RKO (cell line): Measurements from ENCODE around the gene KIRREL3.

Source experiments
- DNase-seq: peaks from one replicate; pipeline ENCODE4 v3.0.0-alpha.2; 2016; ENCODE audit warnings: low spot score

KIRREL3 gene

GRCh38 chr11:126997196-126997595 lies 3.4 kb downstream of the KIRREL3 start:
- DNase-seq = no peak

- no peak for DNase-seq
Observed at GRCh38 chr11:126996036-126996804, 4.3 kb downstream of the KIRREL3 start.

GRCh38 chr11:126993599-126993998 lies 7.0 kb downstream of the KIRREL3 start:
- no peak for DNase-seq

GRCh38 chr11:126992804-126993111 lies 7.8 kb downstream of the KIRREL3 start:
- no peak for DNase-seq

GRCh38 chr11:126992065-126992803 lies 8.3 kb downstream of the KIRREL3 start:
- DNase-seq = peak; percentile 14

GRCh38 chr11:126991596-126991995 lies 9.0 kb downstream of the KIRREL3 start:
- DNase-seq = no peak

GRCh38 chr11:126990716-126991480 lies 9.7 kb downstream of the KIRREL3 start:
- DNase-seq = no peak

- DNase-seq = peak; percentile 26
Observed at GRCh38 chr11:126989942-126990715, 10.4 kb downstream of the KIRREL3 start.

GRCh38 chr11:126988655-126989054 lies 11.9 kb downstream of the KIRREL3 start:
- DNase-seq = no peak

GRCh38 chr11:126981635-126982034 lies 18.9 kb downstream of the KIRREL3 start:
- no peak for DNase-seq

- no peak for DNase-seq
Observed at GRCh38 chr11:126978911-126979310, 21.7 kb downstream of the KIRREL3 start.

GRCh38 chr11:126978165-126978564 lies 22.4 kb downstream of the KIRREL3 start:
- DNase-seq = no peak

- no peak for DNase-seq
Observed at GRCh38 chr11:126973051-126973450, 27.5 kb downstream of the KIRREL3 start.

GRCh38 chr11:126971305-126971704 lies 29.3 kb downstream of the KIRREL3 start:
- DNase-seq = no peak

GRCh38 chr11:126969865-126970479 lies 30.6 kb downstream of the KIRREL3 start:
- DNase-seq = peak; percentile 40

- DNase-seq = no peak
Observed at GRCh38 chr11:126968915-126969314, 31.7 kb downstream of the KIRREL3 start.

- DNase-seq = no peak
Observed at GRCh38 chr11:126965331-126965730, 35.2 kb downstream of the KIRREL3 start.

- DNase-seq = peak; percentile 14
Observed at GRCh38 chr11:126963603-126964363, 36.8 kb downstream of the KIRREL3 start.

- no peak for DNase-seq
Observed at GRCh38 chr11:126963115-126963514, 37.5 kb downstream of the KIRREL3 start.

GRCh38 chr11:126959700-126960099 lies 40.9 kb downstream of the KIRREL3 start:
- DNase-seq = no peak

GRCh38 chr11:126956635-126957034 lies 43.9 kb downstream of the KIRREL3 start:
- no peak for DNase-seq
